BLaER1 (cell line): ENCODE measurements around the gene NFAM1.
A peak's percentile ranks its signal among the peaks of the same experiment; 100 is the strongest.

Experiments used
- H3K27ac ChIP-seq: shearing (Covaris generic); formaldehyde crosslinking; 2 replicates; pipeline ENCODE4 v1.8.1; 2022
- H3K27me3 ChIP-seq: shearing (Covaris generic); formaldehyde crosslinking; 2 replicates; pipeline ENCODE4 v1.8.1; 2022
- H3K36me3 ChIP-seq: shearing (Covaris generic); formaldehyde crosslinking; 2 replicates; pipeline ENCODE4 v1.8.1; 2022
- H3K4me1 ChIP-seq: shearing (Covaris generic); formaldehyde crosslinking; 2 replicates; pipeline ENCODE4 v1.8.1; 2022
- H3K4me2 ChIP-seq: shearing (Covaris generic); formaldehyde crosslinking; 2 replicates; pipeline ENCODE4 v1.8.1; 2022
- H3K4me3 ChIP-seq: shearing (Covaris generic); formaldehyde crosslinking; 2 replicates; pipeline ENCODE4 v1.8.1; 2022
- H3K9ac ChIP-seq: shearing (Covaris generic); formaldehyde crosslinking; 2 replicates; pipeline ENCODE4 v1.8.1; 2022
- H3K9me3 ChIP-seq: shearing (Covaris generic); formaldehyde crosslinking; 2 replicates; pipeline ENCODE4 v1.8.1; 2022
- H4K20me1 ChIP-seq: shearing (Covaris generic); formaldehyde crosslinking; 2 replicates; pipeline ENCODE4 v1.8.1; 2022
- Cebpa-rat ChIP-seq: shearing (Covaris generic); IDR thresholded peaks from 2 replicates; pipeline ENCODE4 v1.8.1; 2022

The NFAM1 gene

GRCh38 chr22:42353883-42354727 lies 78.1 kb downstream of the NFAM1 start:
- no peak for TF ChIP-seq Cebpa-rat

DNA sequence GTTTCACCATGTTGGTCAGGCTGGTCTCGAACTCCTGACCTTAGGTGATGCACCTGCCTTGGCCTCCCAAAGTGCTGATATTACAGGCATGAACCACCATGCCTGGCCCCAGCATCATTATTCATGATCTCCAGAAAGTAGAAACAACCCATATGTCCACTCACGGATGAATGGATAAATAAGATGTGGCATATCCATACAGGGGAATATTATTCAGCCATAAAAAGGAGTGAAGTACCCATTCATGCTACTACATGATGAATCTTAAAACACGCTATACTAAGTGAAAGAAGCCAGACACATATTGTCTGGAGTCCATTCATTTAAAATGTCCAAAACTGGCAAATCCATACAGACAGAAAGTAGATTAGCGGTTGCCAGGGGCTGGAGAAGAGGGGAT lies 81.8 kb downstream of the NFAM1 start:
- no peak for TF ChIP-seq Cebpa-rat
- H3K4me2 ChIP-seq: no peak overlapping the region
- no peaks in the 10 kb centered on the region for H4K20me1 ChIP-seq
- H3K27me3 ChIP-seq: no peaks in the 10 kb centered on the region
- no peak overlapping the region for H3K27ac ChIP-seq
- no peak overlapping the region for H3K4me3 ChIP-seq
- H3K36me3 ChIP-seq: no peaks in the 10 kb centered on the region
- H3K9ac ChIP-seq: no peak overlapping the region
- no peaks in the 10 kb centered on the region for H3K9me3 ChIP-seq
- H3K4me1 ChIP-seq: peaks cover 43% of the 10 kb centered on the region

More at GRCh38 chr22:42353883-42354727, 78.1 kb downstream of the NFAM1 start:
- Histone ChIP-seq H3K36me3 (no peaks in the 10 kb centered on the region), H3K9me3 (no peaks in the 10 kb centered on the region), H4K20me1 (no peaks in the 10 kb centered on the region), H3K9ac (no peak overlapping the region), H3K4me2 (peak overlapping the region; percentile 75), H3K4me3 (no peak overlapping the region), H3K27me3 (no peaks in the 10 kb centered on the region), H3K4me1 (peaks cover 56% of the 10 kb centered on the region), H3K27ac (no peak overlapping the region)

DNA sequence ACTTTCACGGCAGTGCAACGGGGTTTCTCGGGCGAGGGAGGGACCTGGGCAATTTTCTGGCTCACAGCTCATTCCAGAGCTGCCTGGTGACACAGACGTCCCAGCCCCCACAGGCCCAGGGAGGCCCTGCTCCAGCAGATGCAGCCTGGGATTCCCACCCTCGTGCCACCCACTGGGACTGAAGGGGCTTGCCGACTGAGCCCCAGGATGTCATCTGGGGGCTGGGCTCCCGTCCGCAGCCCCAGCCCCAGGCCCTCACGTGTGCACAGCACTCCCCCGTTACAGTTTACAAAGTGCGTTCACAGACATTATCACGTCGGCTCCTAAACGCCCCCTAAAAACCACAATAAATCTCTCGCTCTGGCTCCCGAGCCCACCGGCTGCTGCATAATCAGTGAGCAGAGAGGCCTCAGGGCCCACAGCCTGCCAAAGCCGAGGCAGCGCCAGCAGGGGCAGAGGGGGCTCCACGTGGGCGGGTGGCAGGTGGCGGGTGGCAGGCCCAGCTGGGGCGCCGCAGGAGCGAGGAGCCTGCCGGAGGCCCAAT lies 84.8 kb downstream of the NFAM1 start:
- Histone ChIP-seq H3K4me2 (peak overlapping the region; percentile 69), H3K9me3 (no peaks in the 10 kb centered on the region), H4K20me1 (no peaks in the 10 kb centered on the region), H3K4me1 (peaks cover 44% of the 10 kb centered on the region), H3K27me3 (no peaks in the 10 kb centered on the region), H3K4me3 (no peak overlapping the region), H3K36me3 (no peaks in the 10 kb centered on the region), H3K9ac (peak overlapping the region; percentile 48; the same call in 1 of the 2 replicates), H3K27ac (peak overlapping the region; percentile 26; the same call in 1 of the 2 replicates)
- no peak for TF ChIP-seq Cebpa-rat

DNA sequence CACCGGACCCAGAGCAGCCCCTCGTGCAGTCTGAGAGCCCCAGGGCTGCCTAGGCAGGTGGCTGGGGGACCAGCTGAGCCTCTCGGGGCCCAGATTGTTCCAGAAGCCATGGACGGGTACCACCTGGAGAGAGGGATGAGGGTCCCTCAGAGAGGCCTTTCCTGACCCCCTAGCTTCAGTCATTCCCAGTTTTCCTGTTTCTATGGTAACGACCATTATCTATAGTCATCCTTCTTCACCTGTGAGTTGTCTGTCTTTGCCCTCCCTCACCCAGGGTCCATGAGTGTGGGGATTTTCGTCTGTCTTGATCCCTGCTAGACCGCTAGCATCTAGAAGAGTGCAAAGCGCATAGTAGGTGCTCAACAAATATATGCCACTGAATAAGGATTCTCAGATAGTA lies 85.5 kb downstream of the NFAM1 start:
- Histone ChIP-seq H3K36me3 (no peaks in the 10 kb centered on the region), H3K4me3 (no peak overlapping the region), H3K27ac (no peak overlapping the region), H3K9me3 (no peaks in the 10 kb centered on the region), H3K4me2 (peak overlapping the region; percentile 69), H3K4me1 (peaks cover 50% of the 10 kb centered on the region), H3K9ac (no peak overlapping the region), H4K20me1 (no peaks in the 10 kb centered on the region), H3K27me3 (no peaks in the 10 kb centered on the region)
- no peak for TF ChIP-seq Cebpa-rat

DNA sequence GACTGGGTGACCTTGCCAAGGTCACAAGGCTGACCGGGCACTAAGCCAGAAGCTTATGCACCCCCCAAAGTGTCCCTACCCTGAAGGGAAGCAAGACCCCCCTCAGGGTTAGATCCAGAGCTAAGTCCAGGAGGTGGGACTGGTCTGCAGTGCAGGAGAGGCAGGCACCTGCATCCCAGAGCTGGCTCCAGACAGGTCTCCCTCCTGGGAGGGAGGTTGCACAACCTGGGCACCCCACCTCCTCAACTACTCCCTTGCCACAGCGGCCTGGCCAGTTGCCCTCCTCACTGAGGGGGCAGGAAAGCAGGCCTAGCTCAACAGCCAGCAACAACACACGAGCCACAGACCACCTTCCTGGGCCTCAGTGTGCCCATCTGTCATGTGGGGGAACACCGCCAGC lies 86.7 kb downstream of the NFAM1 start:
- Histone ChIP-seq H3K4me3 (no peak overlapping the region), H3K4me1 (peaks cover 62% of the 10 kb centered on the region), H3K36me3 (no peaks in the 10 kb centered on the region), H3K27ac (no peak overlapping the region), H3K27me3 (no peaks in the 10 kb centered on the region), H4K20me1 (no peaks in the 10 kb centered on the region), H3K9me3 (no peaks in the 10 kb centered on the region), H3K4me2 (no peak overlapping the region), H3K9ac (no peak overlapping the region)
- TF ChIP-seq Cebpa-rat: no peak

- Histone ChIP-seq H3K27me3 (no peaks in the 10 kb centered on the region), H3K27ac (peak overlapping the region; percentile 38; the same call in 1 of the 2 replicates), H3K9ac (no peak overlapping the region), H3K36me3 (no peaks in the 10 kb centered on the region), H3K4me1 (peaks cover 72% of the 10 kb centered on the region), H3K4me2 (peak overlapping the region; percentile 59), H4K20me1 (no peaks in the 10 kb centered on the region), H3K9me3 (no peaks in the 10 kb centered on the region), H3K4me3 (no peak overlapping the region)
- no peak for TF ChIP-seq Cebpa-rat
Observed at GRCh38 chr22:42344361-42344905, 87.8 kb downstream of the NFAM1 start.

DNA sequence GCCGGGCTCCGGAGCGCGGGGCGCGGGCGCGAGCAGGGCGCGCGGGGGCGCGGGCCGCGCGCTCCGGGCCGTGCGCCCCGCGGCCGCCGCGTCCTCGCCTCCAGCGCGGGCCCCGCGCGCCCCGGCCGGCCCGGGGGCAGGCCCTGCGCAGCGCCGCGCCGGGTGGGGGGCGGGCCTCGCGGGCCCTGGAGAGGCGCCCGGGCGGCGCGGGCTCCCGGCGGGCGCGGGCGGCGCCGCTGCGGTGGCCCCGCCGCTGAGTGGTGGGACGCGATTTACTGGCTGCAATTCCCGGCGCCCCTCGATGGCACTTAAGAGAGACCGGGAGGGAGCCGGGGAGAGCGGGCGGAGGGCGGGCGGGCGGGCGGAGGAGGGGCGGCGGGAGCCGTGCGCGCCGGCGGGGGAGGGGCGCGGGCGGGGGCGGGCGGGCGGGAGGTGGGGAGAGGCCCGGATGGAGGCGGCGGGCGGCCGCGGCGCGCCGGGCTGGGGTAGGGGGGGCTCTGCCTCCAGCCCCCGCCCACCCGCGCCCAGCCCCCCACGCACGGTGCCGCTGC lies 88.6 kb downstream of the NFAM1 start:
- Histone ChIP-seq H3K4me2 (peak overlapping the region; percentile 86; the same call in 1 of the 2 replicates), H3K4me3 (peak overlapping the region; percentile 65), H3K27ac (no peak overlapping the region), H3K4me1 (peaks cover 81% of the 10 kb centered on the region), H3K9me3 (no peaks in the 10 kb centered on the region), H4K20me1 (no peaks in the 10 kb centered on the region), H3K36me3 (no peaks in the 10 kb centered on the region), H3K9ac (no peak overlapping the region), H3K27me3 (no peaks in the 10 kb centered on the region)
- TF ChIP-seq Cebpa-rat: no peak

DNA sequence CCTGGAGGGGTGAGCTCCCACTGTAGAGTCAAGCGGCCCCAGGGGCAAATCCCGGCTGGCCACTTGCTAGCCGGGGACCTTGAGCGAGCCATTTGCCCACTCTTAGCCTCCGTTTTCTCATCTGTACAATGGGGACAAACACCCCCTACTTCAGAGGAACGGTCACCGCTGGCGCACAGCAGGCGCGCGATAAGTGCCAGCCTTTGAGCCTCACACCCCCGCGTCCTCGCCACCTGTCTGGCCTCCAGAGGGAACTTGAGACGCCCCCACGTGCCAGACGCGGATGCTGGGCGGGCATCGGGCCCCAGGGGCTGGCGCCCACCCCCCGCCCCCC lies 89.1 kb downstream of the NFAM1 start:
- no peaks in the 10 kb centered on the region for H3K9me3 ChIP-seq
- no peaks in the 10 kb centered on the region for H4K20me1 ChIP-seq
- peak overlapping the region; percentile 86 for H3K4me2 ChIP-seq
- peak overlapping the region; percentile 65 for H3K9ac ChIP-seq
- no peak for TF ChIP-seq Cebpa-rat
- peaks cover 81% of the 10 kb centered on the region for H3K4me1 ChIP-seq
- H3K36me3 ChIP-seq: no peaks in the 10 kb centered on the region
- peak overlapping the region; percentile 65 for H3K4me3 ChIP-seq
- H3K27ac ChIP-seq: peak overlapping the region; percentile 38; the same call in 1 of the 2 replicates
- no peaks in the 10 kb centered on the region for H3K27me3 ChIP-seq

DNA sequence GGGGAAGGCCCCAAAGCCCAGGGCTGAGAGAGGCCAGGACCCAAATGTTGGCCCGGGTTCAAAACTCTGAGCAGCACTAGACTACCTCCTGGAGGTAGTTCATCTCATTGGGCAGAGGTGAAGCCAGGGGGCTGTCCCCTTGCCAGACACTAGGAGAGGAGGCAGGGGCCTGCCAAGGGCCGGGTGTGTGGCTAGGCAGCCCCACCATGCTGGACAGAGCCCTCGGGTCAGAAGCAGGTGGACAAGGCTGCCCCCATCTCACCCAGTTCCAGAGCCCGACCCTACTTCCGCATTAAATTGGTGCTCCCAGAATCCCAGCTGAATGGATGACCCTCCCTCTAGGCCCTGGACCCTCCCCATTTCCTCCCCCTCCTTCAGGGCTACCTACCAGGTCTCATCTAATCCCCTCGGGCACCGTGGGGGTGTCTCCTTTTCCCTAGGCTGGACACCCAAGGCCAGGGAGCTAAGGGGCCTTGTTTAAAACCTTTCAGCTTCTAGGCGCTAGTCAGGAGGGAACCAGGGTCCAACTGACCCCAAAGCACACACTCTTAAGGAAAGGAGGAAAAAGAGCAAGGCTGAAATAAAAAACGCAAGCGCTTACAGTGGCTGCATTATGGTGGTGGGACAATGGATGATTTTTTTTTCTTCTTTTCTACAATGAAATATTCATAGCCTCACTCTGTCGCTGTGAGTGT lies 89.6 kb downstream of the NFAM1 start:
- H3K36me3 ChIP-seq: no peaks in the 10 kb centered on the region
- H4K20me1 ChIP-seq: no peaks in the 10 kb centered on the region
- H3K4me3 ChIP-seq: peak overlapping the region; percentile 65
- TF ChIP-seq Cebpa-rat: no peak
- H3K27me3 ChIP-seq: no peaks in the 10 kb centered on the region
- H3K9me3 ChIP-seq: no peaks in the 10 kb centered on the region
- peak overlapping the region; percentile 65 for H3K9ac ChIP-seq
- peak overlapping the region; percentile 38; the same call in 1 of the 2 replicates for H3K27ac ChIP-seq
- peaks cover 81% of the 10 kb centered on the region for H3K4me1 ChIP-seq
- peak overlapping the region; percentile 86 for H3K4me2 ChIP-seq
